ENCODE data around the gene FAM13A.

The FAM13A gene

DNA sequence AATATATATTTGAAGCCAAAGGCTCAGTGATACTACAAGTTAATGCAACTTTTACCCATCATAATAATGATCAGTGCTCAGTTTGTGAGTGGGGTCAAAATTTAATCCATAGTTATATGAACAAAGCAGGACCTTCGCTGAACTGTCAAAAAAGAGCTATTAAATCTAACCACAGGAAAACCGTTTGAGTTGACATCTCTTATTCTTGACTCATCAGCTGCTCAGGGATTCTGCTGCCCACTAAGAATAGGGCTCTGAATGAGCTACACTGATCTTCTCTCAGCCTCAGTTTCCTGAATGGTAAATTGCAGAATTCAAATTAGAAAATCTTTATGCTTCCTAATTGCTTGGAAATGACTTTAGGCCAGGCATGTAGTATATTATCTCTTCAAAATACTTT, 314.4 kb downstream of the FAM13A start:
- DNase-seq (ENCODE audit: insufficient read length, low spot score) (no peak), FAIRE-seq (no peak)

DNA sequence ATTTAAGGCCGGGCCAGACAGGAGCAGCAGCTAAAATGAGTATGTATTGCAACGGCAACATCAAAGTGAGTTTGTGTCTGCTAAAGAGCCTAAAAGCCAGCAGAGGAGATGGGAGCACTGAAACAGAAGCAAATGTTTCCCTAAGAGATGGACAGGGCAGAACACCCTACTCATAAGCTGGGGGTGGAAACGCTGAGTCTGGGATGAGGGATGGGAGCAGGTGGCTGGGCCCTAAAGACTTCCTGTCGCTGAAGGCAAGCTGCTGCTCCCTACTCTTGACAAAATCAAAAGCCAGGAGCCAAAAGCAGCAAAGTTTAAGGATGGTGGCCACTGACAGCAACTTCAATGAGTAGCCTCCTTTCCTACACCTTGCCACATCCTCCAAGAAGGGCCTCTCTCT, 318.8 kb downstream of the FAM13A start:
- FAIRE-seq (no peak), DNase-seq (ENCODE audit: insufficient read length, low spot score) (no peak)
- TF ChIP-seq PAX5 (IDR thresholded peaks at IDR 0.05; ENCODE audit: insufficient read depth, low read length, severe bottlenecking) (no peak), TAF1 (IDR thresholded peaks at IDR 0.05; ENCODE audit: low read depth, low read length) (no peak), POLR2A (IDR thresholded peaks at IDR 0.05; ENCODE audit: low read depth, low read length) (no peak), POLR2AphosphoS5 (IDR thresholded peaks at IDR 0.05; ENCODE audit: low read depth, low read length) (no peak), POU2F2 (IDR thresholded peaks at IDR 0.05; ENCODE audit: low read depth, low read length) (no peak), SPI1 (IDR thresholded peaks at IDR 0.05; ENCODE audit: low read depth, low read length) (no peak)

More for the DNA sequence above, 314.4 kb downstream of the FAM13A start:
- TF ChIP-seq SPI1 (IDR thresholded peaks at IDR 0.05; ENCODE audit: low read depth, low read length) (no peak), POLR2AphosphoS5 (IDR thresholded peaks at IDR 0.05; ENCODE audit: low read depth, low read length) (no peak), POU2F2 (IDR thresholded peaks at IDR 0.05; ENCODE audit: low read depth, low read length) (no peak), POLR2A (IDR thresholded peaks at IDR 0.05; ENCODE audit: low read depth, low read length) (no peak), PAX5 (IDR thresholded peaks at IDR 0.05; ENCODE audit: insufficient read depth, low read length, severe bottlenecking) (no peak), TAF1 (IDR thresholded peaks at IDR 0.05; ENCODE audit: low read depth, low read length) (no peak)

DNA sequence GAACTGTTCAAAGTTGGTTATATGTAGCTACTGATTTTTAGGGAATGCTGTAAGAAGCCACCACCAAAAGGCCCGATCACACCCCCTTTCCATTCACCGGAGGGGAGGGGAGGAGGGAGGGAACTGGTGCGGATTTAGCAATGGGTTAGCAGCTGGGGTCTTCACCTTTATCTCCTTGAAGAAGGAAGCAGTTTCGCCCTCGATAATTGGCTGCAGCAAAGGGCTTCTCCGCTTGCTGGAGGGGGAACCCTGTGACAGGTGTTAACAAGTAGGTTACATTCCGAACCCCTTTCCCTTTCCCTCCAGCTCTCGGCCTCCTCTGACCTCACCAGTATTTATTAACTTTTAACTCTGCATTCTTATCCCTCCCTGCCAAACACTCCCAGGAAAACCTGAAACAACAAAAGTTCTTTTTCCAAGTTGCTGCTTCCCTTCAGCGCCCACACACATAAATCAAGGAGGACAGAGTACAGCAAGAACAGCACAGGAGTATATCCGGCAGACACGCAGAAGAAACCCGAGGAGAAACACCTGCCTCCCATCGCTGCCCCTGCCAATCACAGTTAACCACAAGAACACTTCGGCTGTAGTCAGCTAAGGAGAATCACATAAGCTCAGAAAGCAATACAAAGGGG, 319.6 kb downstream of the FAM13A start:
- TF ChIP-seq TAF1 (IDR thresholded peaks at IDR 0.05; ENCODE audit: low read depth, low read length) (no peak), PAX5 (IDR thresholded peaks at IDR 0.05; ENCODE audit: insufficient read depth, low read length, severe bottlenecking) (no peak), POU2F2 (IDR thresholded peaks at IDR 0.05; ENCODE audit: low read depth, low read length) (no peak), POLR2AphosphoS5 (IDR thresholded peaks at IDR 0.05; ENCODE audit: low read depth, low read length) (no peak), POLR2A (IDR thresholded peaks at IDR 0.05; ENCODE audit: low read depth, low read length) (no peak), SPI1 (IDR thresholded peaks at IDR 0.05; ENCODE audit: low read depth, low read length) (no peak)
- FAIRE-seq (peak; percentile 86), DNase-seq (ENCODE audit: insufficient read length, low spot score) (peak; percentile 7)

DNA sequence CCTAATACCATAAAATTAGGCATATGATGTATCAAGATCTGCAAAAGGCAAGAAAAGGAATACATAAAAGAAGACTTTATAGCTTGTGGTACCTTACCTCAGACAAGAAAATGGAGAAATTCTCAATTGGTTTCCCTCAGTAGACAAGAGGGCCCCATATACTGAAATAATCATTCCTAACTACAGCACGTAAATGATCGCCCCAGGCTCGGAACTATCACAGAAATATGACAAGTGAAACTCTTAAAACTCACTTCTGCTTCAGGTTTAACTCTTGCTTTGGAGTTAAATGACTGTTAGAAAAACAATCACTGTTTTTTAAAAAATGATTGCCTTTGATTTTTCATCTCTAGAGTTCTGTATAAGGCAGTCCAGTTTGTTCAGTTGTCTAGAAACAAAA, 320.7 kb downstream of the FAM13A start:
- TF ChIP-seq SPI1 (IDR thresholded peaks at IDR 0.05; ENCODE audit: low read depth, low read length) (0 out of 2 replicates have a peak, but pooled peaks have one; percentile 2), PAX5 (IDR thresholded peaks at IDR 0.05; ENCODE audit: insufficient read depth, low read length, severe bottlenecking) (no peak), POU2F2 (IDR thresholded peaks at IDR 0.05; ENCODE audit: low read depth, low read length) (no peak), TAF1 (IDR thresholded peaks at IDR 0.05; ENCODE audit: low read depth, low read length) (no peak), POLR2AphosphoS5 (IDR thresholded peaks at IDR 0.05; ENCODE audit: low read depth, low read length) (no peak), POLR2A (IDR thresholded peaks at IDR 0.05; ENCODE audit: low read depth, low read length) (no peak)
- no peak for FAIRE-seq
- no peak for DNase-seq (ENCODE audit: insufficient read length, low spot score)

DNA sequence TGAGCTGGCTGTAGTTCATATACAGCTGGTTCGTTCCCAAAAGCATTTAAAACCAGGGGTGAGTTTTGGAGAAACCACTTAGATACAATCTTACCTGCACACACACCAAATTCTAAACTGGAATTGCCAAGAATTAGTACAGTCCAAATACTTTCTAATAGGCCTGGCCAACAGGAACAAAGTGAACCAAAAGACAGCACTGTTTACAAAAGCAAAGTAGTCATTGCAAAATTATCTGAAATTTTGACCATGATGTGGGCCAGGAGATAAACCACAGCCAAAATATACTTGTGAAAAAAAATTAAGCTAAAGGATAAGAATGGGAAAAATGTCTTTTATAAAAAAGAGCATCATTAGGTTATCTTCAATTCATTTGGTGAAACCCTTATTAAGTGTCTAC, 321.4 kb downstream of the FAM13A start:
- FAIRE-seq = no peak
- no peak for DNase-seq (ENCODE audit: insufficient read length, low spot score)
- TF ChIP-seq POLR2A (IDR thresholded peaks at IDR 0.05; ENCODE audit: low read depth, low read length) (no peak), PAX5 (IDR thresholded peaks at IDR 0.05; ENCODE audit: insufficient read depth, low read length, severe bottlenecking) (no peak), POU2F2 (IDR thresholded peaks at IDR 0.05; ENCODE audit: low read depth, low read length) (no peak), TAF1 (IDR thresholded peaks at IDR 0.05; ENCODE audit: low read depth, low read length) (no peak), SPI1 (IDR thresholded peaks at IDR 0.05; ENCODE audit: low read depth, low read length) (no peak), POLR2AphosphoS5 (IDR thresholded peaks at IDR 0.05; ENCODE audit: low read depth, low read length) (no peak)

DNA sequence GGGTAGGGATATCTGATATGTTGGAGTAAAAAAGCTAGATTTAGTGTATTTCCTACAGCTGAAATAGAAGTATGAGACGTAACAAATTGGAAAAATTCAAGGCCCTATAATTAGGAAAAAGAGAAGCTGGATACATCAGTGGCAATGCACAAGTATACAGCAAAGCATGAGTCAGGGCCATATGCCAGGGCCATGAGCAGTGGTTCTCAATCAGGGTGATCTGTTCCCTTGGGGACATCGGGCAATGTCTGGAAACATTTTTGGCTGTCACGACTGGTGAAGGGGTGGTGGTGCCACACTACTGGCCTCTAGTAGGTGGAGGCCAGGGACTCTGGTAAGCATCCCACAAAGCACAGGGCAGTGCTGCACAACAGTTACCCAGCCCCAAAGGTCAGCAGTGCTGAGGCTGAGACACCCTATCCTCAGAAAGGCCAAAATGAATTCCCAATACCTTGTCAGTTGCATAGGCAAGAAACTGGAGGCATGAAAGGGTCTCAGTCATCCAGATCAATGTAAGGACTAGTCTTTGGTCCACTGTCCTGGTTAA, 322.5 kb downstream of the FAM13A start:
- TF ChIP-seq POLR2A (IDR thresholded peaks at IDR 0.05; ENCODE audit: low read depth, low read length) (no peak), PAX5 (IDR thresholded peaks at IDR 0.05; ENCODE audit: insufficient read depth, low read length, severe bottlenecking) (no peak), TAF1 (IDR thresholded peaks at IDR 0.05; ENCODE audit: low read depth, low read length) (no peak)
- DNase-seq (ENCODE audit: insufficient read length, low spot score) (no peak), FAIRE-seq (no peak)

DNA sequence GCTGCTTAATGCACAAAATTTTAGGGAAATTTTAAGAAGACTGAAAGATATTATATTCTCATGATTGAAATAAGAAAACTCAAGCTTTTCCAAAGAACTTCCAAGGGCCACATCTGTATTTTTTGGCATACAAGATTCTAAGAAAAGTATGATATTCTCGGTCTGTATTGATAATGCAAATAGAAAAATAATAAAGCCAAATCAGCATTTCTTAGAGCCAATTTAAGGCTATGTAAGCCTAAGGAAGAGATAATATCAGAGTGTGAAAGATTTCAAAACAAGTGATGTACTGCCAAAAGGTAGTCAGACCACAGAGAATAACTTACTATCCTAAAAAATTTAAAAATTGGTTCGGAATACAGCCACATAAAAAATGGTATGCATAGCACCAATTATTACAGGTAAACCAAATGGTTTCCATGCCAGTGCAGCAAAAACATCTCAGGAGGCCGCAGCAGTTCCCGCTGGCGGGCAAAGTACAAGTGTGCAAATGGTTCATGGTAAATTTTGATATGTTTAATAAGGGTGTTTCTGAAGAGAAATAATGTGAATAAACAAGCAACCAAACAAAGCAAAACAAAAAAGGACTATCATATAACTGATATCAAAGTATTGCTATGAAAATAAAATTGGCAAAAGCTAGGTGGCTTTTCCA, 324.1 kb downstream of the FAM13A start:
- no peak for FAIRE-seq
- TF ChIP-seq POLR2A (IDR thresholded peaks at IDR 0.05; ENCODE audit: low read depth, low read length) (no peak), POU2F2 (IDR thresholded peaks at IDR 0.05; ENCODE audit: low read depth, low read length) (no peak), TAF1 (IDR thresholded peaks at IDR 0.05; ENCODE audit: low read depth, low read length) (no peak), SPI1 (IDR thresholded peaks at IDR 0.05; ENCODE audit: low read depth, low read length) (no peak), POLR2AphosphoS5 (IDR thresholded peaks at IDR 0.05; ENCODE audit: low read depth, low read length) (no peak), PAX5 (IDR thresholded peaks at IDR 0.05; ENCODE audit: insufficient read depth, low read length, severe bottlenecking) (no peak)

DNA sequence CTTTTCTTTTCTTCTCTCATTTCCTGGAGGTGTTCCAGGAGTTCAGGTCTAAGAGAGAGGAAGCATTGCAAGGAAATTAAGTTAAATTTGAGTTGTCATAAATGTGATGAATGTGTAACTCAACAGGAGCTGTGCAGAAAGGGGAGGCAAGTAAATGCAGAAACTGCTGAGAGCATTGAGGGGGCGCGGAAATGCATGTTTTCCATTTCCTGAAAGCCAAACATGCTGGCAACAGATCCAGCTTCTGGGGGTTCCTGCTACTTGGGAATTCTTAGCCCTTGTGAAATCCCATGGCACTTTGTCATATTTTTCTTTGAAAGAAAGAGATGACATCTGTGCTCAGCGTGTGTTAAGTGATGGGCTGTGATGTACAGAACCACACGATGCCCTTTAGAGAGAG, 325.6 kb downstream of the FAM13A start:
- TF ChIP-seq TAF1 (IDR thresholded peaks at IDR 0.05; ENCODE audit: low read depth, low read length) = no peak
- no peak for TF ChIP-seq POLR2AphosphoS5 (IDR thresholded peaks at IDR 0.05; ENCODE audit: low read depth, low read length)
- TF ChIP-seq PAX5 (IDR thresholded peaks at IDR 0.05; ENCODE audit: insufficient read depth, low read length, severe bottlenecking) = no peak
- no peak for TF ChIP-seq SPI1 (IDR thresholded peaks at IDR 0.05; ENCODE audit: low read depth, low read length)
- TF ChIP-seq POU2F2 (IDR thresholded peaks at IDR 0.05; ENCODE audit: low read depth, low read length) = no peak
- FAIRE-seq (no peak), DNase-seq (ENCODE audit: insufficient read length, low spot score) (no peak)

More for the DNA sequence above, 324.1 kb downstream of the FAM13A start:
- DNase-seq (ENCODE audit: insufficient read length, low spot score) = no peak

DNA sequence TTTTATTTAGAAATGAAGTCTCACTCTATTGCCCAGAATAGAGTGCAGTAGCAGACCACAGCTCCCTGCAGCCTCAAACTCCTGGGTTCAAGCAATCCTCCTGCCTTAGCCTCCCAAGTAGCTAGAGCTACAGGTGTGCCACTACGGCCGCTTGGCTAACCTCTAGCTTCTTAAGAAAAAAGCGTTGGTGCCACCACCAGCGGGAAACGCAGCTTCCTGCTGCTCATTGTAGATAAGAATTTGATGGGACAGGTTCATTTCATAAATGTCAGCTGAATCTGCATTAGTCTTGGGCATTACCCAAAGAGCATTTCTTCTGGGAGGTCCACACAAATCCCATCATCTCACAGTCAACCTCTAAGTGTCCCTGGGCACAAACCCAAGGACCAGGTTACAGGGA, 326.2 kb downstream of the FAM13A start:
- TF ChIP-seq PAX5 (IDR thresholded peaks at IDR 0.05; ENCODE audit: insufficient read depth, low read length, severe bottlenecking) (no peak), POU2F2 (IDR thresholded peaks at IDR 0.05; ENCODE audit: low read depth, low read length) (no peak), TAF1 (IDR thresholded peaks at IDR 0.05; ENCODE audit: low read depth, low read length) (no peak), POLR2AphosphoS5 (IDR thresholded peaks at IDR 0.05; ENCODE audit: low read depth, low read length) (no peak)
- no peak for DNase-seq (ENCODE audit: insufficient read length, low spot score)
- FAIRE-seq = no peak

Measured in GM12891 (cell line).